HG03039 (cell line): ENCODE results near the gene PRPF18.

Experiments used
- ATAC-seq: cut with Tn5 transposase; IDR thresholded peaks from one replicate; pipeline ENCODE4 v1.9.1; 2021; ENCODE audit warnings: mild to moderate bottlenecking, moderate library complexity; ENCODE audit not compliant: unreplicated experiment

Gene PRPF18

DNA sequence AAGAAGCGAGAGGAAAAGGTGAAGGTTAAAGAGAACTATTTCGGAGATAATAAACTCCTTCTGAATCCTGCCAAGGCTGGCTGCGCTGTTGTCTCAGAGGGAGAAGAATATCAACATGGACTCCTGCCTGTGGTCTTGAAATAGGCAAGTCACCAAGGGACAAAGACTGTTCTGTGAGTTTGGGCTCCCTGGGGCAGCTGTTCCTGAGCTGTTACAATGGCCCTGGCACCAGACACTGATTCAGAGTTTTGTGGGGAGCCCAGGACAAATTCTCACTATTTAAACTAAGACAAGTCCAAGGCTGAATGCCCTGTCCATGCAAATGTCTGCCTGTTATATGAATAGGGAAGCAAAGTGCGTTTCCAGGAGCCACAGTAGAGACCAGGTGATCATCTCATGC lies 81.4 kb downstream of the PRPF18 start:
- no peak for ATAC-seq

DNA sequence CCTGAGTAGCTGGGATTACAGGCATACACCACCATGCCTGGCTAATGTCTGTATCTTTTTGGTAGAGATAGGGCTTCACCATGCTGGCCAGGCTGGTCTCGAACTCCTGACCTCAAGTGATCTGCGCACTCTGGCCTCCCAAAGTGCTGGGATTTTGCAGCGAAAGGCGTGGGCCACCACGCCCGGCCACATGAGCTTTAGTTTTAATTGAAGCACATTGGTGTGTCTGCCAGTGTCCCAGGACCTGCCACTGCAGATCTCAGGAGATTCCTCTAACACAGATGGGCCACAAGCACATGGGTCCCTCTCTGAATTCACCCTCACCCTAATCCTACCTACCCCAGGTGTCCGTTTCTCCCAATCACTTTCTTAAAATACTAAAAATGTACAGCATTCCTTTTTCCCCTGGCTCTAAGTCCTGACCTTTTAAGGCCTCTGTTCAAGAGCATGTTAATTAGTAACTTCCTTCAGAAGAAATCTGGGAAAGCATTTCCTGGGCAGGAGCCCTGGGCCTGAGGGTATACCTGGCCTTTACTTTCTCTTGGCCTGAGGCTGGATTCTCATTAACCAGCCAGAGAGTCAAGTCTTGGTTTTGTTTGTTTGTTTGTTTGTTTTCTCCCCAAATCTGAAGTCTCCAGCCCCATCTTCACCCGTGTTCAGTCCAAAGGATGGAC lies 82.6 kb downstream of the PRPF18 start:
- ATAC-seq, result no peak

DNA sequence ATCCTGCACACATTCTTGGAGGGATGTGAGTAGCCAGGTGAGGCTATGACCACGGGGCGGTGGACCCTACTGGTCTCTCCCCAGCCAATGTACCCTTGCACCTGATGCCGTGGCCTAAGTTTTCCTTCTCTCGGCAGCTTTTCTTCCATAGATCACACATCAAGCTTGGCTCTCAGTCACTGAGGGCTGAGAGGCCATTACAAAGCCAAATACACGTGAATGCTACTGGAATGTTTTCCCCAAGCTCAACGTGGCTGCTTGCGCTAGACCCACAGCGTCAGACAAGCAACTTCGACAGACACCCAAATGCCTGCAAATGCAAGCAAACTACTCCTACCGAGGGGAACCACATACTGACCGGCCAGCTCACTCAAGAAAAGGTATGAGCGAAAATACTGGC lies 83.1 kb downstream of the PRPF18 start:
- no peak for ATAC-seq

DNA sequence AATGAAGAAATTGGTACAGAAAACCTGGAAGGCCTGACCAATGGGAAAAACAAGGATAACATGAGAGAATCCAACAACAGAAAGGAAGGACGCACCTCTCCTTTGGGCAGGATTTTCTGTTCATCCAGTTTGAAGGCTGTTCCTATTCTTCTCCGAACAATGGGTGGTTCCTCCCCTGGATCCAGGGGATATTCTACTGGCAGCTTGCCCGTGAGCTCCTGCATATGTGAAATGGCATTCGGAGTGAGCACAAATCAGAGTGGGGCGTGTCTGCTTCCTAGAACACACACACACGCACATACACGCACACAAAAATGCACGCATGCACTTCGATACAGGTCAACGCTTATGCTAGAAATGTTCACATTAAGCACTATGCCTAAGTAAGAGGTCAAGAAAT lies 83.5 kb downstream of the PRPF18 start:
- ATAC-seq, result no peak

- ATAC-seq, result no peak
Observed at GRCh38 chr10:13671904-13672303, 85.1 kb downstream of the PRPF18 start.

- ATAC-seq, result no peak
Observed at GRCh38 chr10:13672548-13672947, 85.8 kb downstream of the PRPF18 start.

DNA sequence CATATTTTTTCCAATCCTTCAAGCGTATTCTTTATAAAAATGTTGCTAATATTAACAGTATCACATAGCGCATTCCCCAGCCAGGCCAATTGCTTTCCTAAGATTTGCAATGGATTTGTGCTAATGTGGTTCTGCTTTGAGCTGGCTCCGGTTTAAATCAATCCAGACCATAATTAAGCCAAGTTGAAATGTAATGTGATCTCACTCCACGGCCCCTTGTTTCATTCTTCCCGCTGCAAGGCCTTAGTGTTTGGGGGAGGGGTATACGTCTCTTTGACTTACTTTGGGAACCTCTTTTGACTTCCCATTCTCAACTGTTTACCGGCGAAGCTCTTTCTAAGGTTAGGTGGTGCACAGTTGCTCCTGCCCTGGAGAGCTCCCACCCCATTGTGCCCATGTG lies 86.4 kb downstream of the PRPF18 start:
- no peak for ATAC-seq

DNA sequence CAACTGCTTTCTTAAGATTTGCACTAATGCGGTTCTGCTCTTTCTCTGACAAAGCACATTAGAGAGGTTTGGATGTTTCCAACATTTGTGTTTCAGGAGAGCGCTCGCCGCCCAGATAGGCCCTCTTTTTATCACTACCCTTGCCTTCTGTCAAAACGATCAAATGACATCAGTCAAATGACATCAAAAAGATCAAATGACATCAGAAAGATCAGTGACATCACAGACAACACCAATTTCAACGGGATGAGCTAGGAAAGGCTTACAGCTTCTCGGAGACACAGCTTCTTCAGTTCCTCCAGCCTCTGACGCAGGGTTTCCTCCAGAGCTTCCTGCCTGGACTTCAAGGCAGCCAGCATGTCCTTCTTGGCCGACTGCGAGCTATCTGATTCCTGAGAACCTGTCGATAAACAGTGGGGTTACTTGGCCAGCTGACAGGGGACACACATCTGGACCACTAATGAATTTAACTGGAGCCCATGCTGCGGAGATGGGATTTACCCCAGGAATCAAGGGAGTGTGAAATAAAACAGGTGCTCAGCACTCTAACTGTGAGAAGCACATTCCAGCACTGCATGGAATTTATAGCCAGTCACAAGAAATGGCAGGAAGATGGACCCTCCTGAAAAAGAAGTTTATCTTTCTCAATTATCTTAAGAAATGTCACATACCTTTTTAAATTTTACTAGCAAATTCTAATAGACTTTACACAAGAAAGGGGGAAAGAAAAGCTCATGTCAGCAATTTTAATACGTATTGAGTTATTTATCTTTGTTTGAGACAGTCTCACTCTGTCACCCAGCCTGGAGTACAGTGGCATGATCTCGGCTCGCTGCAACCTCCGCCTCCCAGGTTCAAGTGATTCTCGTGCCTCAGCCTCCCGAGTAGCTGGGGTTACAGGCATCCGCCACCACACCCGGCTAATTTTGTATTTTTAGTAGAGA lies 88.2 kb downstream of the PRPF18 start:
- ATAC-seq, result no peak

DNA sequence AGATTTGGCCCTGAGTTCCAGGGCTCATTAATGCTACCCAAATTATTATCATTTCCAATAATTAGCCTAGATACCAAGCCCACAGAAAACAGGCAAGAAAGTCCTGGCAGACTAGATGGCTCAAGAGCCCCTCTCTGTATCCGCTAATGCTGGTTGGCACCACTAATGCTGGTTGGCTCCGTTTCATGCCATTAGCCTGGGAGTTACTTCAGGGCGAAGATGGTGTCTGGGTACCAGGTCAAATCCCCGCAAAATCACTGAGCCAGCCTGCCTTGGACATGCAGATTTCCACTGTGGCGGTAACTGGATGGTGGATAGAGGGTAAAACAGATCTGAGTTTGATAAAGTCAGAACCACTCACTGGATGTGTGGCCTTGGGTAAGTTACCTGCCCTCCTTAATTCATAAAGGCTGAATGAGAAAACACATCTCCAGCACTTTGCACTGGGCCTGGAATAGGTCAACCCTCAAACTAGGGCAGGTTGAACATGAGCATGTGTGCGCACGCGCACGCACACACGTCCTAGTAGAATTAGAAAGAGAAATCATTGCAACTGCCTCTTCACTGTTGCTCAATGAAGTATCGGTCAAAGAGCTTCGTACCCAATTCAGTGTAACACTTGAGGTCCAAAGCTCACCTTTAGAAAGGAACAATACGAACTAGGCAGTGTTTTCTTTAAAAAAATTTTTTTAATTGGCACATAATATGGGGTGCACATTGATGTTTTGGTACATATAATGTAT lies 91.5 kb downstream of the PRPF18 start:
- ATAC-seq, result no peak
